NCI-H2171 (cell line): ENCODE data around the gene FHDC1.

ENCODE experiments used
- DNase-seq: peaks from one replicate; lab custom pipeline; 2025; lab: John Stamatoyannopoulos, UW

Gene FHDC1

GRCh38 chr4:152935143-152935542 lies 980 bp upstream of the FHDC1 start:
- no peak for DNase-seq

- no peak for DNase-seq
Measured at GRCh38 chr4:152936446-152937335, 568 bp downstream of the FHDC1 start.

DNA sequence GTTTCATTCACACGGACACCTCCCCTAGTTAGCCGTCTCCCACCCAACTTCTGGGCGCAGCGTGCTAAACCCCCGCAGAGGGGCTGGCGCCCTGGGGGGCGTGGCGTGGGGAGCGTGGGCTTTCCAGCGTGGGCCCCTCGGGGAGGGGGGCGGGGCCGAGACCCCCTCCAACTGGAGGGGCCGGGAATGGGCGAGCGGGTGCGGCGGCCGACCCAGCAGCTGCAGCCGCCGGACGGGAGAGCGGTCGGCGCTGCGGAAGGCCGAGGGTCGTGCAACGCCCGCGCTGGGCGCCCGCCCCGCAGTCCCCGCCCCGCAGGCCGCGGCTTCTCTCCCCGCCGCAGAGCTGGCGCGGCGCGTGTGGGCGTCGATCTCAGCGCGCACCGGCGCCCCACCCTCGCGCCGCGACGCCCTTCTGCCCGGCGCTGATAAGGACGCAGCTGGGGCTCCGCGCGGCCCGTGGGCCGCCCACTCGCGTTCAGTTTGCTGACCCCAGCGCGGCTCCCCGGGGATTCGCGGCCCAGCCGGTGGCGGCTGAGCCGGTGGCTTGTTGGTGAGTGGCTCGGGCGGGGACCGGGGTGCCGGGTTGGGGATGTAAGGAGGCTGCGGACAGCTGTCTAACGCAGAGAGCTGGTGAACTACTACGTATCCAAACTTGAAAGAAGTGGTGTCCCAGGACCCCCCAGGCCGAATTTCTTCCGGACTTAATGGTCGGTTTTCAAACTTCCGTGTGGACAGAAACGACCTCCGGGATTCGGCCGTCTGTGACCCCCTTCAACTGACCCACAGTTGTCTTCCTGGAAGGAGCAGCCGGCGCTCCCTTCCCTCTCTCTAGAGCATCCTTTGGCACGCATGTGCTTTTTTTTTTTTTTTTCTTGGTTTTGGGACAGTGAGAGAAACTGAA lies 1.5 kb downstream of the FHDC1 start:
- DNase-seq: no peak

GRCh38 chr4:152938237-152938947 lies 2.3 kb downstream of the FHDC1 start:
- DNase-seq: no peak

DNA sequence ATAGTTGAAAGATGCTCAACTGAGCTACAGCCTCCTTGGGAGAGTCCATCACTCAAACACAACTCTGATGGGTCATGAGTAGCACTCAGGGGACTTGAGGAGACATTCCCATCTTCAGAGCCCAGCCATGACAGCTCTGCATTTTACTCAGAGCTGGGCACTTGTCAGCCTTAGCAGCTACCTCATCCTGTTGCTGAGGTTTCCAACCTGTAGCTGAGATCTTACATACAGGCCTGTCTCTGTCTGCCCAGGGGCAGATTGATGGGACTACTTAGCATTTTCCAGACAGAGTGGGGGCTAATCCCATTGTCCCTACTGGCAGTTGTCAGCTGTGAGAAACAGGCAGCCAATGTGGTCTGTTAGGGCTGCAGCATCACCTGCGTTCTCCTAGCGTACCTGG lies 3.5 kb downstream of the FHDC1 start:
- no peak for DNase-seq

GRCh38 chr4:152940461-152940860 lies 4.3 kb downstream of the FHDC1 start:
- DNase-seq: no peak

DNA sequence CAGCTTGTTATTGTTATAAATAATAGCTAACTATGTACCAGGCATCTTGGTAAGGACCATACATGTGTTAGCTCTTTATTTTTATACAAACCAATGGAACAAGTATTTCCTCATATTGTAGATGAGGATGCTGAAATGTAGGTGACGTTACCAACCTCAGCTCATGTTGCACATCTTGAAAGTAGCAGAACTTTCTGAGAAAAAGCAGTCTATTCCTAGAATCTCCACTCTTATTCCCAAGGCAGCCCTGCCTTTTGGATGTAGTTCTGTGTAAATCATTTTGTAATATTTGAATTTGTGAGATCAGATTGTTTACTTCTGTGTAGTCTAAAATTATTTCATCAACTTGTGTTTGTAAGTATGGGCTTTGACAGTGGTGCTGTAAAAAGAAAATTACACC lies 5.3 kb downstream of the FHDC1 start:
- no peak for DNase-seq

- no peak for DNase-seq
Measured at GRCh38 chr4:152942346-152942745, 6.2 kb downstream of the FHDC1 start.

GRCh38 chr4:152943672-152944071 lies 7.5 kb downstream of the FHDC1 start:
- no peak for DNase-seq

DNA sequence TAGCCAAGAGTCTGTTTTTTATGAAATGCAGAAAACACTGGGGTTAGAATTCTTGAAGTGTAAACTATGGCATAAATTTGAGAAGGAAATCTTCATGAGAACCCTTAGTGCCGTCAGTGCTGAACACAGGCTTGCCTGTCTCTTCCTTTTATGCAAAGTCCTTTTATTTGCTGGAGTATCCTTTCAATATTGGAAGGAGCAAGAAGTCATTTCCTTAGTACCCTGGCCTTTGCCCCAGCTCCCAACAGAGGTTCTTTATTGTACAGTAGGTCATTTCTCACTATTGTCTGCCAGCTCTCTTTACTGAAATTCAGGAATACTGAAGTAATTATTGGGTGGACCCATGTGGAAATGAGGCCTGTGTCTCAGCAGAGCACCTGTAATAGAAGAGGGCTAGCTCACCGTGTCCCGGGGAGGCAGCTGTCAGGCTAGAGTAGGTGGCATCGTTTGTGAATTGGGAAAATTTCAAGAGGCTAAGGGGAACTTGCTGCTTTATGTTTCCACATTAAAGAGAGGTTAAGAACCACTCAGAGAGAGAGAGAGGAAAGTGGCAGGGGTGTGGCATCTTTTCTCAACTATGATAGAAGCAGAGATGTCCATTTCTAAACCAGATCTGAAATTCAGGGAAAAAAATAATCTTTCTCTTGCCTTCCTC lies 8.7 kb downstream of the FHDC1 start:
- no peak for DNase-seq

GRCh38 chr4:152945639-152946038 lies 9.5 kb downstream of the FHDC1 start:
- no peak for DNase-seq

- DNase-seq: no peak
Measured at GRCh38 chr4:152946446-152946845, 10.3 kb downstream of the FHDC1 start.

DNA sequence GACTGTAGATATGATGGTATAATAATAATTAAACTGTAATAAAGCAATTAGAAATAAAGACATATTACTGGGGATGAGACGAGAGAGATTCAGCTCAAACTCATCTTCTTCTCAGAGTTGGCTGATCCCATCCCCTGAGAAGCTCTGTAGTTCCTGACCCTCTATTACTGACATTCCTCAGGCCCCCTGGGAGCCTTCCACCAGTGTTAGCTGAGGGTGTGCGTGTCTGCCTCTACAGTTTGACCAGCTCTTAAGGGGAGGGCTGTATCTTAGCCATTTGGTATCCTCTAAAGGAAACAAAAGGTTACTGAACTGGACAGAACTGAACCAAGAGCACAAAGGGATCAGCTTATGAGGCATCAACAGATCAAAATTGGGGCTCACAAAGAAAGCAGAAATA lies 11.2 kb downstream of the FHDC1 start:
- DNase-seq: no peak

GRCh38 chr4:152949930-152950329 lies 13.8 kb downstream of the FHDC1 start:
- no peak for DNase-seq

GRCh38 chr4:152950402-152951274 lies 14.5 kb downstream of the FHDC1 start:
- peak; percentile 15 for DNase-seq

DNA sequence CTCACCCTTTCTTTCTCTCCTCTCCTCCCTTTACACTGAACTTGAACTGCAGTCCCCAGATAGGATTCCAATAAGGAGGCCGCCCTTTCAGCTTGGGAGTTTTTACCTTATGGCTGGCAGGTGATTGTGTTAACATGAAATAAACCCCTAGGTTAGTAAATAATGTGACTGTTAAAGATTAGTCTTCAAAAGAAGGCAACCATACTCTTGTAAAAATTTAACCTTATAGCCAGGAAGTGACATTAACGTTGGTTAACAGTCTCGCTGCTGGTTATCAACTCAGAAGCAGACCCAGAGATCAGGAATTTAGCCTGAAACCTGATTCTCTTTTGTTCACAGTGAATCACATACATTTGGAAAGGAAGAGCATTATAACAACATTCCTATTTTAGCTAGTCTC lies 15.2 kb downstream of the FHDC1 start:
- no peak for DNase-seq

DNA sequence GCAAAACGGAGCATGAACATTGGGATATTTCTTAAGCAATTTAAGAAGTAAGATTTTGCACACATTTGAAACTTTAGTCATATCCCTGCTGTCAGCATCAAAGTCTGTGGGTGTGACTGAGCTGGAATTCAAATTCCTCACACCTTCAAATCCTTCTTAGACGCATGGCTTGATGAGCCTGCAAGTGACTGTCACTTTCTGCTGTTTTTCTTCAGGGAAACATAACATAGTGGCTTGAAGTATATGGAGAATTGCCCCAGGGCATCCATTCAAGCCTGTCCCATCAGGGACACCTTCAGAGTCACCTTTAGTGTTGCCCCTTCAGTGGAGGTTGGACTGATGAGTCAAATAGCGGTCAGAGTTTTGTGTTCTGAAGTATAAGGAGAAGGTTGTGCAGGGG lies 17.4 kb downstream of the FHDC1 start:
- no peak for DNase-seq

GRCh38 chr4:152954741-152955140 lies 18.6 kb downstream of the FHDC1 start:
- no peak for DNase-seq

GRCh38 chr4:152956147-152956546 lies 20.0 kb downstream of the FHDC1 start:
- DNase-seq: no peak

DNA sequence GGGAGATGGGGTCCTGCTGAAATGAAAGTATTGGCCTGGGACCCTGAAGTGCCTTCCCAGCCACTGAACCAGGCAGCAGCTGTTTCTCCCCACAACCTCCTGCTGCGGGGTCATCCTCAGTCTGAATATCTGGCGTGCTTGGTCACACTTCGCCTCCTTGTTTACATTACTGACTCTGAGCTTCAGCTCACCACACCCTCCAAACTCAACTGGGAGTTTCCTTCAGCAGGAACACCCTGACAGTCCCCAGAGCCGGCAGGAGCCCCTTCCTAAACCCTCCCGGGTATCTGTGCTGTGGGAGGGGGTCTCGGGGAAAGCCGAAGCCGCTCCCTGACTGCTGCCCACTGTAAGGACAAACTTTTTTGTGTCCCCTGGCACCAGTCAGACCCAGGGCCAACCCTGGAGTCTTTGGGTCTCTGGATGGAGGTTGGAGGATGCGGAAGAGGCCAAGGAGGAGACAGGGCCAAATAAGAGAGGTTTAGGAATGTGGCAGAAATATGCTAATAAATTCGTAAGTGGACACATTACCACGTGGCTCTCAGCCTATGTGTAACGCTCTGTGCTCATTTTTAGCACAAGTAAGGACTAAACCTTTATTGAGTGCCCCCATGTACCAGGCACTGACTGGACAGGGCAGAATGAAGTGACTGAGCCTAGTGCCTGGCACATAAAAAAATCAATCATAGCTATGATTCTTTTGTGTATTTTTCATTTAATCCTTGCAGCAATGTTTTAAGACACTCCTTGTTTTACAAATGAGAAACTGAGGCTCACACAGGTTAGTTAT lies 20.7 kb downstream of the FHDC1 start:
- no peak for DNase-seq
